Left lung (tissue), 10 donors: ENCODE data around the gene TAP2. TPM values are rescaled to one million over a fixed set of nuclear protein-coding genes. Genes with fewer than 3 reads are reported as not detected.

Source experiments
- ATAC-seq: fragments of 200-7000 bp; cut with Tn5 transposase; one replicate; pipeline ENCODE4 v1.9.1; 2020; ENCODE audit warnings: moderate library complexity
- DNase-seq, 4 donors: peaks; one replicate each; pipeline ENCODE4 v3.0.0-alpha.2; 2013 to 2020
- H3K27ac ChIP-seq, 2 donors: fragments of 200-600 bp; sonication (generic) in 1 of 2; one replicate each; pipeline versions ENCODE4 v1.5.0 to v1.8.0; 2020 to 2021
- H3K27me3 ChIP-seq, 2 donors: fragments of 200-600 bp; sonication (generic) in 1 of 2; one replicate each; pipeline versions ENCODE4 v1.5.0 to v1.8.0; 2020 to 2021
- H3K36me3 ChIP-seq, 2 donors: fragments of 200-600 bp; sonication (generic) in 1 of 2; one replicate each; pipeline versions ENCODE4 v1.5.0 to v1.8.0; 2020 to 2021
- H3K4me1 ChIP-seq, 2 donors: fragments of 200-600 bp; one replicate each; pipeline ENCODE4 v1.8.0; 2021
- H3K4me3 ChIP-seq, 2 donors: fragments of 200-600 bp; sonication (generic) in 1 of 2; one replicate each; pipeline versions ENCODE4 v1.5.0 to v1.8.0; 2020 to 2021; ENCODE audit warnings: mild to moderate bottlenecking in 1 of 2
- H3K9me3 ChIP-seq, 2 donors: fragments of 200-600 bp; sonication (generic) in 1 of 2; one replicate each; pipeline versions ENCODE4 v1.5.0 to v1.8.0; 2020 to 2021
- intact Hi-C, 2 donors: fragments of 100-400 bp; cut with DNase I; formaldehyde crosslinking; loops; one replicate each; pipeline versions ENCODE4 v1.11.2 to v1.14.2; 2022
- polyA plus RNA-seq, 6 donors: library from polyadenylated mRNA; unstranded; fragments of 120-200 nt; gene quantifications; one replicate each; pipeline ENCODE4 v1.2.1, GENCODE V29; 2013; ENCODE audit not compliant: insufficient read length in 6 of 6
- total RNA-seq, 2 donors: library from RNA; stranded (reverse); fragmentation: NEBNext Ultra II Directional; extraction: Animal tissue kit (Norgen Biotek cat#: 25700); gene quantifications; one replicate each; pipeline ENCODE4 v1.2.1, GENCODE V29; 2021
- TF ChIP-seq, protein P1 (sequence below), 2 donors: fragments of 200-600 bp; sonication (generic) in 1 of 2; IDR thresholded peaks; one replicate each; pipeline versions ENCODE4 v1.5.0 to v1.8.0; 2021; ENCODE audit warnings: antibody characterized with exemption in 2 of 2
- donor health status: DM: no; HTN: yes; CAD: no.
- donor health status: DM: no; HTN: no; CAD: no.

The TAP2 gene
- total and polyA plus RNA-seq, 8 donors = 14.3 to 90.0 (median 17.8) TPM

- ATAC-seq (peak; percentile 46), DNase-seq (peak in 2 of 4 donors; percentile 57 to 66)
- no peaks in the 10 kb centered on the region for H3K9me3 ChIP-seq
- H3K27me3 ChIP-seq = no peaks in the 10 kb centered on the region
- H3K27ac ChIP-seq = peak overlapping the region; percentile 98 to 99
- peaks cover 11 to 64% of the 10 kb centered on the region in 2 donors for H3K4me1 ChIP-seq
- H3K4me3 ChIP-seq = peak overlapping the region; percentile 86 to 94
- intact Hi-C loops = no loop called here
- peaks cover 3 to 62% of the 10 kb centered on the region in 2 donors for H3K36me3 ChIP-seq
- TF ChIP-seq, protein P1, sequence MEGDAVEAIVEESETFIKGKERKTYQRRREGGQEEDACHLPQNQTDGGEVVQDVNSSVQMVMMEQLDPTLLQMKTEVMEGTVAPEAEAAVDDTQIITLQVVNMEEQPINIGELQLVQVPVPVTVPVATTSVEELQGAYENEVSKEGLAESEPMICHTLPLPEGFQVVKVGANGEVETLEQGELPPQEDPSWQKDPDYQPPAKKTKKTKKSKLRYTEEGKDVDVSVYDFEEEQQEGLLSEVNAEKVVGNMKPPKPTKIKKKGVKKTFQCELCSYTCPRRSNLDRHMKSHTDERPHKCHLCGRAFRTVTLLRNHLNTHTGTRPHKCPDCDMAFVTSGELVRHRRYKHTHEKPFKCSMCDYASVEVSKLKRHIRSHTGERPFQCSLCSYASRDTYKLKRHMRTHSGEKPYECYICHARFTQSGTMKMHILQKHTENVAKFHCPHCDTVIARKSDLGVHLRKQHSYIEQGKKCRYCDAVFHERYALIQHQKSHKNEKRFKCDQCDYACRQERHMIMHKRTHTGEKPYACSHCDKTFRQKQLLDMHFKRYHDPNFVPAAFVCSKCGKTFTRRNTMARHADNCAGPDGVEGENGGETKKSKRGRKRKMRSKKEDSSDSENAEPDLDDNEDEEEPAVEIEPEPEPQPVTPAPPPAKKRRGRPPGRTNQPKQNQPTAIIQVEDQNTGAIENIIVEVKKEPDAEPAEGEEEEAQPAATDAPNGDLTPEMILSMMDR (IDR thresholded peaks at IDR 0.05) = no peak
These were observed 16.0 kb upstream of the TAP2 start for GRCh38 chr6:32854376-32855178.

DNA sequence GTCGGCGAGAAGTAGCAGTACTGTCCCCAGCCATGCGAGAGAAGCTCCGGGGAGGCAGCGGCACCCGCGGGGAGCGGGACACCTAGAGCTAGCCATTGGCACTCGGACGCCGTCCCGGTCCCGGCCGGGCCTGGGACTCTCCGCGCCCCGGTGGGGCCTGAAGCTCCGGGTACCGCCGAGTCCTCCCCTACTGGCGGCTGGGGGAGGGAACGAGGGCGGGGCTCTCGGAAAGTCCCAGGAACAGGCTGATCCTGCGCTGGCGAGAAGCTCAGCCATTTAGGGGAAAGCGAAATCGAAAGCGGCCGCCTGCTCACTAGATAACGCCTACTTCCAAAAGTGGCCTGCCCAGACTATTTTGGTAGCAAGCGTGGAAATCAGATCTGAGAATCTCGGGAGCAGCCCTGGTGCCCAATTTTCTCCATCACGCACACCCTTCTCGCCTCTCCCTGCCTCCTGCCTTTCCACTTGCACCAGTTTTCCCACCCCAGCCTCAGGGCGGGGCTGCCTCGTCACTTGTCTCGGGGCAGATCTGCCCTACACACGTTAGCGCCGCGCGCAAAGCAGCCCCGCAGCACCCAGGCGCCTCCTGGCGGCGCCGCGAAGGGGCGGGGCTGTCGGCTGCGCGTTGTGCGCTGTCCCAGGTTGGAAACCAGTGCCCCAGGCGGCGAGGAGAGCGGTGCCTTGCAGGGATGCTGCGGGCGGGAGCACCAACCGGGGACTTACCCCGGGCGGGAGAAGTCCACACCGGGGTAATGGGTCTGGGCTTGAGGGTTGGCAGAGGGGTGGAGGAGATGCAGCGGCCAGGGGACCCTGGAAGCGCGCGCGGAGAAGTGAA, 15.2 kb upstream of the TAP2 start, which contains the start of the genes PSMB9 and TAP1:
Gene PSMB9 (plus strand): TSS at position 652 of the 835 bp plus-strand sequence. CDS start 38 bp downstream, at position 690.
Gene TAP1 (minus strand): TSS at position 164 of the 835 bp plus-strand sequence. CDS start 68 bp downstream, at position 96.
- H3K27ac ChIP-seq = peak within 1 kb of the TSS; percentile 98 to 99
- DNase-seq (peak; percentile 94 to 99 (median 96)), ATAC-seq (peak; percentile 94)
- intact Hi-C loops = no loop called here
- H3K36me3 ChIP-seq = peaks cover 3 to 62% of the 10 kb centered on the region in 2 donors
- H3K4me3 ChIP-seq = peak within 1 kb of the TSS; percentile 86 to 94
- H3K4me1 ChIP-seq = peaks cover 11 to 72% of the 10 kb centered on the region in 2 donors
- TF ChIP-seq, protein P1 (IDR thresholded peaks at IDR 0.05) = peak; percentile 49 to 72
- H3K27me3 ChIP-seq = no peaks in the 10 kb centered on the region
- H3K9me3 ChIP-seq = no peaks in the 10 kb centered on the region

- Histone ChIP-seq H3K4me1 (peaks cover 11 to 73% of the 10 kb centered on the region in 2 donors), H3K27me3 (no peaks in the 10 kb centered on the region), H3K27ac (peak overlapping the region; percentile 98 to 99), H3K4me3 (peak overlapping the region; percentile 86 to 94), H3K36me3 (peaks cover 2 to 62% of the 10 kb centered on the region in 2 donors), H3K9me3 (no peaks in the 10 kb centered on the region)
- DNase-seq = peak; percentile 38 to 87 (median 46)
- peak; percentile 43 for ATAC-seq
- intact Hi-C loops = no loop called here
- TF ChIP-seq, protein P1 (IDR thresholded peaks at IDR 0.05) = no peak
These were observed 14.5 kb upstream of the TAP2 start for GRCh38 chr6:32852844-32853540.

DNA sequence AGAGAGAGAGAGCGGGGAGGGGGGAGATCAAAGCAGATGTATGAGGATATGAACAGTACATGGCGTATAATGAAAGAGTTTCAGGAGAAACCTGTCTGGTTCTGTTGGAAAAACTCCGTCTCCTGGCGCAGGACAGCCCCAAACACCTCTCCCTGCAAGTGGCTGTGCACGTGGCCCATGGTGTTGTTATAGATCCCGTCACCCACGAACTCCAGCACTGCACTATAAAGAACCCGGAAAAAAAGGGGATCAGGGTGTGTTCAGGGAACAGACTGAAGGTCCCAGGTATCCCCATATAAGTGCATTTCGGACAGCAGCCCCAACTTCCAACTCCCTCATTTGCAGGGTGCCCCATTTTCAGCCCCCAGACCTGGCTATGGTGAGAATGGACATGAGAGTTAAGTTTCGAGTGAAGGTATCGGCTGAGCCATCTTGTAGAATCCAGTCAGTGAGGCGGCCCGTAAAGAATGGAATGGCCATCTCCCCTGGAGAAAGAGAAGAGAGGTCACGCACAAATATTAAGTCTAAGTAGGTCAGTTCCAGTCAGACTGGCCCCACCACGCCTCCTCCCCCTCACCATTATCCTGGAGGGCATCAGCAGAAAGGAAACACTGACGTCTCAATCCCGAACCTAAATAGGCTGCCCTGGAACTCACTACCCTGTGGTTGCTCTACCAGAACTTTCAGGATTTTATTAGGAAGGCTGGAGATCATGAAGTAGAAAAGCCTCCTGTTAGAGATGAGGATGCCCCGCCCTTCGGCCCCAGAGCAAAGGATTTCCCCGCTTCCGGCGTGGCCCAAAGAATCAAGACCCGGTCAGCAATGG, 13.7 kb upstream of the TAP2 start:
- peak in 2 of 4 donors; percentile 57 to 87 for DNase-seq
- intact Hi-C loops = no loop called here
- H3K4me1 ChIP-seq = peaks cover 11 to 74% of the 10 kb centered on the region in 2 donors
- no peaks in the 10 kb centered on the region for H3K27me3 ChIP-seq
- peak overlapping the region; percentile 98 to 99 for H3K27ac ChIP-seq
- ATAC-seq = peak; percentile 2
- TF ChIP-seq, protein P1 (IDR thresholded peaks at IDR 0.05) = no peak
- peaks cover 0 to 62% of the 10 kb centered on the region in 2 donors for H3K36me3 ChIP-seq
- H3K4me3 ChIP-seq = peak overlapping the region; percentile 86 to 94
- no peaks in the 10 kb centered on the region for H3K9me3 ChIP-seq
